ENCODE measurements around the gene CD109.

CD109 gene

GRCh38 chr6:73867411-73867810 lies 171.4 kb downstream of the CD109 start:
- no peak for FAIRE-seq

GRCh38 chr6:73870907-73871306 lies 174.9 kb downstream of the CD109 start:
- no peak for FAIRE-seq

DNA sequence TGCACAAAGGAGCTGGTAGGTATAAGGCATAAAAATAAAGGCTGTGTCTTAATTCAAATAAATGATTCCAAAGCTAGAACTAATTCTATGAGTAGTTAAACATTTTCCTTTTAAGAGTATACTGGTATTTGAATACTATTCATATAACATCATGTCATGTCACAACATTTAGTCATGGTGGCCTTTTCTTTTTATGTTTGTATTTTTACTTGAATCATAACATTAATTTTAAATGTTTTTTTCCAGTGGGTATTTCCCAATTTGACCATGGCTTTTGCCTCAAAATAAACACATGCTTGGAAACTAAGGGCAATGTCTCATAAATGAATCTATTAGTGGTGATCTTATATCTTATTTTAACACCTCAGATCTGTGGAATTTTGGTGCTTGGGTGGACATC lies 177.1 kb downstream of the CD109 start:
- FAIRE-seq = no peak
